H1 (cell line): ENCODE data around the gene OSBPL6. TPM values are rescaled to one million over a fixed set of nuclear protein-coding genes. Genes with fewer than 3 reads are reported as not detected.

ENCODE experiments used
- CHD7 ChIP-seq: fragments of 300-600 bp; sonication (generic); IDR thresholded peaks from 2 replicates; pipeline ENCODE4 v1.7.1; 2012; ENCODE audit warnings: low read length, moderate library complexity, mild to moderate bottlenecking, inconsistent platforms; ENCODE audit not compliant: insufficient replicate concordance
- EZH2 ChIP-seq: fragments of 200-600 bp; sonication (generic); IDR thresholded peaks from 2 replicates; pipeline ENCODE4 v1.7.1; 2012; ENCODE audit warnings: low read depth, mild to moderate bottlenecking, moderate library complexity, low read length, inconsistent platforms; ENCODE audit not compliant: severe bottlenecking
- GTF2F1 ChIP-seq: IDR thresholded peaks from 2 replicates; pipeline ENCODE4 v1.6.1; 2012; ENCODE audit warnings: low read depth, low read length, improper control_type of control experiment, borderline replicate concordance
- HDAC6 ChIP-seq: IDR thresholded peaks from one replicate; pipeline ENCODE4 v1.7.1; 2012; ENCODE audit warnings: low read depth, mild to moderate bottlenecking, inconsistent platforms, low read length, moderate library complexity
- KDM4A ChIP-seq: IDR thresholded peaks from one replicate; pipeline ENCODE4 v1.7.1; 2012; ENCODE audit warnings: low read depth, mild to moderate bottlenecking, moderate library complexity, low read length, inconsistent platforms; ENCODE audit not compliant: severe bottlenecking
- POLR2A ChIP-seq, 2 experiments: IDR thresholded peaks; 1 replicate in 1 of 2; 2 replicates in 1 of 2; pipeline ENCODE4 v1.6.1; 2011; ENCODE audit warnings: low read depth in 2 of 2, low read length in 2 of 2, mild to moderate bottlenecking in 2 of 2; ENCODE audit errors: control extremely low read depth in 1 of 2
- SP2 ChIP-seq: IDR thresholded peaks from 2 replicates; pipeline ENCODE4 v1.6.1; 2012; ENCODE audit warnings: mild to moderate bottlenecking, low read length, inconsistent platforms
- TAF7 ChIP-seq: optimal IDR thresholded peaks from 2 replicates; pipeline ENCODE3; 2011; ENCODE audit warnings: low read depth, mild to moderate bottlenecking, inconsistent platforms, low read length, moderate library complexity, borderline replicate concordance
- polyA plus RNA-seq, 7 experiments: library from polyadenylated mRNA; depleted of rRNA in 3 of 7; stranded (reverse) in 5 of 7; unstranded in 2 of 7; fragments of >200 nt in 5 of 7; fragments of 200-250 nt in 2 of 7; gene quantifications; 1 replicate in 5 of 7; 2 replicates in 1 of 7; 4 replicates in 1 of 7; pipeline versions ENCODE4 v1.2.1 to v1.2.3, GENCODE V29; 2011 to 2013; ENCODE audit warnings: missing spikeins in 2 of 7, mixed read lengths in 2 of 7
- total RNA-seq: library from RNA; stranded (reverse); fragmentation: NEBNext Ultra II Directional; extraction: Animal tissue kit (Norgen Biotek cat#: 25700); gene quantifications from 2 replicates; pipeline ENCODE4 v1.2.1, GENCODE V29; 2021

OSBPL6 gene
- total and polyA plus RNA-seq, 2 of the 8 experiments (the other 6 are each of a cell fraction or from before 2014, with no cell fraction given), result 1.7 to 5.6 TPM

GRCh38 chr2:178155524-178155923 is 38.8 kb upstream of the OSBPL6 start (continued):
- no peak for TF ChIP-seq CHD7
- TF ChIP-seq HDAC6, result no peak
- TF ChIP-seq EZH2, result no peak
- no peak for TF ChIP-seq KDM4A
- no peak for TF ChIP-seq POLR2A (IDR thresholded peaks at IDR 0.05; ENCODE audit: control extremely low read depth in 1 of 2, low read depth in 2 of 2, low read length in 2 of 2)
- no peak for TF ChIP-seq SP2
- no peak for TF ChIP-seq TAF7
- TF ChIP-seq GTF2F1, result no peak
